Measurements from ENCODE around the gene GALNT2.

DNA sequence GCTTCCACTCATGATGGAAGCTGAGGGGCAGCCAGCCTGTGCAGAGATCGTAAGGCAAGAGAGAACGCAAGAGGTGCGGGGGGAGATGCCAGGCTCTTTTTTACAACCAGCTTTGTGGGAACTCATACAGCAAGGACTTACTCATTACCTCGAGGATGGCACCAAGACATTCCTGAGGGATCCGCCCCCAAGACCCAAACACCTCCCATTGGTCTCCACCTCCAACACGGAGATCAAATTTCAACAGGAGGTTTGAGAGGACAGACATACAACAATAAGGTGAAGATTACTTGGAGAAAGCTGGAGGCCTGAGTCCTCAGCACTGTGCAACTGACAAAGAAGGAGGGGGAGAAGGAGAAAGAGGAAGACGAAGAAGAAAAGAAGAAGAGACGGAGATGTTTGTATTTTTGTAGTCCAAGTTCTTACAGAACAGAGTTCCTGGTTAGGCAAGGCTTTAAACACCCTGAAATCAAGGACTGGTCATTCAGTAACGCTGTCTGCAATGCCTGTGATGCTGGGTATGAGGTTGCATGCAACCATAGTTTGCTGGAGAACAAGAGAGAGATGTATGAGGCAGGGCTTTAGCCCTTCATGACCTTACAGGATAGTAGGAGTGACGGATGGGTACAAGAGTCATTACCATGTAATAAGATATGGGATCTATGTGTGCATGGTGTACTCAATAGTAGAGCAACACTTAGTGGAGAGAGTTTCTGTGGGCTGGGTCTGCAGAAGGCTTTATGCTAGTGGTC, 19.7 kb upstream of the GALNT2 start:
- TF ChIP-seq CTCF (IDR thresholded peaks at IDR 0.05) (no peak), POLR2A (IDR thresholded peaks at IDR 0.05) (no peak)

Data from adrenal gland (tissue), 5 donors.